SK-N-SH (cell line): Measurements from ENCODE around the gene PLCB1.

ENCODE experiments used
- CTCF ChIP-seq: fragments of 200-600 bp; sonication (generic); IDR thresholded peaks from 2 replicates; pipeline ENCODE4 v1.6.1; 2017; ENCODE audit warnings: antibody characterized with exemption, mild to moderate bottlenecking, moderate library complexity
- JUND ChIP-seq: IDR thresholded peaks from 2 replicates; pipeline ENCODE4 v1.4.0; 2012

- no peak for TF ChIP-seq CTCF
- TF ChIP-seq JUND = no peak
These were observed 780.7 kb downstream of the PLCB1 start for GRCh38 chr20:8912731-8913130.
